GM12875 (cell line): ENCODE data around the gene GAGE2A.
"Not testable (repeated sequence)": the region's sequence is repeated elsewhere in the genome, so short reads cannot be mapped to it uniquely, and the experiment has no call there.

Experiments
- H3K4me3 ChIP-seq: one replicate; pipeline ENCODE4 v1.5.1; 2011; ENCODE audit warnings: low read depth, low read length, control low read depth
- CTCF ChIP-seq: IDR thresholded peaks from 2 replicates; pipeline ENCODE4 v1.5.1; 2011; ENCODE audit warnings: low read depth, mild to moderate bottlenecking, control low read depth, inconsistent platforms, low read length, moderate library complexity, borderline replicate concordance; ENCODE audit not compliant: insufficient read depth

The GAGE2A gene, protein sequence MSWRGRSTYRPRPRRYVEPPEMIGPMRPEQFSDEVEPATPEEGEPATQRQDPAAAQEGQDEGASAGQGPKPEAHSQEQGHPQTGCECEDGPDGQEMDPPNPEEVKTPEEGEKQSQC

DNA sequence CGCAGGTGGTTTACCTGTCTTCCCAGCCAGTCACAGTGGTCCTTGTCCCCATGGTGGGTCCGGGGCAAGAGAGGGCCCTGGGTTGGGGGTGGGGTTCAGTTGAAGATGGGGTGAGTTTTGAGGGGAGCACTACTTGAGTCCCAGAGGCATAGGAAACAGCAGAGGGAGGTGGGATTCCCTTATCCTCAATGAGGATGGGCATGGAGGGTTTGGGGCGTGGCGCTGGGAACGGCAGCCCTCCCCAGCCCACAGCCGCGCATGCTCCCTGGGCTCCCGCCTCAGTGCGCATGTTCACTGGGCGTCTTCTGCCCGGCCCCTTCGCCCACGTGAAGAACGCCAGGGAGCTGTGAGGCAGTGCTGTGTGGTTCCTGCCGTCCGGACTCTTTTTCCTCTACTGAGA is at the start of gene GAGE2A:
GAGE2A (plus strand) TSS at position 301 of the 400 bp plus-strand sequence. CDS start 1,155 bp downstream, outside the sequence.
- not testable (repeated sequence) for H3K4me3 ChIP-seq

DNA sequence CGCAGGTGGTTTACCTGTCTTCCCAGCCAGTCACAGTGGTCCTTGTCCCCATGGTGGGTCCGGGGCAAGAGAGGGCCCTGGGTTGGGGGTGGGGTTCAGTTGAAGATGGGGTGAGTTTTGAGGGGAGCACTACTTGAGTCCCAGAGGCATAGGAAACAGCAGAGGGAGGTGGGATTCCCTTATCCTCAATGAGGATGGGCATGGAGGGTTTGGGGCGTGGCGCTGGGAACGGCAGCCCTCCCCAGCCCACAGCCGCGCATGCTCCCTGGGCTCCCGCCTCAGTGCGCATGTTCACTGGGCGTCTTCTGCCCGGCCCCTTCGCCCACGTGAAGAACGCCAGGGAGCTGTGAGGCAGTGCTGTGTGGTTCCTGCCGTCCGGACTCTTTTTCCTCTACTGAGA is 47.9 kb upstream of the GAGE2A start, which contains the start of gene GAGE12D:
GAGE12D (plus strand) TSS at position 301 of the 400 bp plus-strand sequence. CDS start 1,155 bp downstream, outside the sequence.
- not testable (repeated sequence) for H3K4me3 ChIP-seq

GRCh38 chrX:49550989-49551388 is 38.3 kb upstream of the GAGE2A start, which contains the start of gene GAGE12E:
TSS of gene GAGE12E (plus strand) at chrX:49551289. CDS start at chrX:49552444, 1,155 bp downstream.
- not testable (repeated sequence) for H3K4me3 ChIP-seq

DNA sequence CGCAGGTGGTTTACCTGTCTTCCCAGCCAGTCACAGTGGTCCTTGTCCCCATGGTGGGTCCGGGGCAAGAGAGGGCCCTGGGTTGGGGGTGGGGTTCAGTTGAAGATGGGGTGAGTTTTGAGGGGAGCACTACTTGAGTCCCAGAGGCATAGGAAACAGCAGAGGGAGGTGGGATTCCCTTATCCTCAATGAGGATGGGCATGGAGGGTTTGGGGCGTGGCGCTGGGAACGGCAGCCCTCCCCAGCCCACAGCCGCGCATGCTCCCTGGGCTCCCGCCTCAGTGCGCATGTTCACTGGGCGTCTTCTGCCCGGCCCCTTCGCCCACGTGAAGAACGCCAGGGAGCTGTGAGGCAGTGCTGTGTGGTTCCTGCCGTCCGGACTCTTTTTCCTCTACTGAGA is 28.8 kb upstream of the GAGE2A start, which contains the start of gene GAGE12F:
GAGE12F (plus strand) TSS at position 301 of the 400 bp plus-strand sequence. CDS start 1,155 bp downstream, outside the sequence.
- H3K4me3 ChIP-seq: not testable (repeated sequence)

- H3K4me3 ChIP-seq: not testable (repeated sequence)
Observed at GRCh38 chrX:49568728-49569127, 20.6 kb upstream of the GAGE2A start.

- not testable (repeated sequence) for H3K4me3 ChIP-seq
Observed at GRCh38 chrX:49569152-49569551, 20.1 kb upstream of the GAGE2A start.

DNA sequence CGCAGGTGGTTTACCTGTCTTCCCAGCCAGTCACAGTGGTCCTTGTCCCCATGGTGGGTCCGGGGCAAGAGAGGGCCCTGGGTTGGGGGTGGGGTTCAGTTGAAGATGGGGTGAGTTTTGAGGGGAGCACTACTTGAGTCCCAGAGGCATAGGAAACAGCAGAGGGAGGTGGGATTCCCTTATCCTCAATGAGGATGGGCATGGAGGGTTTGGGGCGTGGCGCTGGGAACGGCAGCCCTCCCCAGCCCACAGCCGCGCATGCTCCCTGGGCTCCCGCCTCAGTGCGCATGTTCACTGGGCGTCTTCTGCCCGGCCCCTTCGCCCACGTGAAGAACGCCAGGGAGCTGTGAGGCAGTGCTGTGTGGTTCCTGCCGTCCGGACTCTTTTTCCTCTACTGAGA is 19.2 kb upstream of the GAGE2A start, which contains the start of gene GAGE12G:
GAGE12G (plus strand) TSS at position 301 of the 400 bp plus-strand sequence. CDS start 1,155 bp downstream, outside the sequence.
- not testable (repeated sequence) for H3K4me3 ChIP-seq

DNA sequence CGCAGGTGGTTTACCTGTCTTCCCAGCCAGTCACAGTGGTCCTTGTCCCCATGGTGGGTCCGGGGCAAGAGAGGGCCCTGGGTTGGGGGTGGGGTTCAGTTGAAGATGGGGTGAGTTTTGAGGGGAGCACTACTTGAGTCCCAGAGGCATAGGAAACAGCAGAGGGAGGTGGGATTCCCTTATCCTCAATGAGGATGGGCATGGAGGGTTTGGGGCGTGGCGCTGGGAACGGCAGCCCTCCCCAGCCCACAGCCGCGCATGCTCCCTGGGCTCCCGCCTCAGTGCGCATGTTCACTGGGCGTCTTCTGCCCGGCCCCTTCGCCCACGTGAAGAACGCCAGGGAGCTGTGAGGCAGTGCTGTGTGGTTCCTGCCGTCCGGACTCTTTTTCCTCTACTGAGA is 9.6 kb upstream of the GAGE2A start, which contains the start of gene GAGE12H:
GAGE12H (plus strand) TSS at position 301 of the 400 bp plus-strand sequence. CDS start 1,155 bp downstream, outside the sequence.
- not testable (repeated sequence) for H3K4me3 ChIP-seq

GRCh38 chrX:49589769-49590478 is 628 bp downstream of the GAGE2A start:
- H3K4me3 ChIP-seq: not testable (repeated sequence)

- not testable (repeated sequence) for H3K4me3 ChIP-seq
Observed at GRCh38 chrX:49590488-49590887, 1.2 kb downstream of the GAGE2A start.

- H3K4me3 ChIP-seq: not testable (repeated sequence)
Observed at GRCh38 chrX:49598720-49599119, 9.4 kb downstream of the GAGE2A start, which contains the start of gene GAGE1. TSS of gene GAGE1 (plus strand) at chrX:49599020. CDS start at chrX:49600175, 1,155 bp downstream.

DNA sequence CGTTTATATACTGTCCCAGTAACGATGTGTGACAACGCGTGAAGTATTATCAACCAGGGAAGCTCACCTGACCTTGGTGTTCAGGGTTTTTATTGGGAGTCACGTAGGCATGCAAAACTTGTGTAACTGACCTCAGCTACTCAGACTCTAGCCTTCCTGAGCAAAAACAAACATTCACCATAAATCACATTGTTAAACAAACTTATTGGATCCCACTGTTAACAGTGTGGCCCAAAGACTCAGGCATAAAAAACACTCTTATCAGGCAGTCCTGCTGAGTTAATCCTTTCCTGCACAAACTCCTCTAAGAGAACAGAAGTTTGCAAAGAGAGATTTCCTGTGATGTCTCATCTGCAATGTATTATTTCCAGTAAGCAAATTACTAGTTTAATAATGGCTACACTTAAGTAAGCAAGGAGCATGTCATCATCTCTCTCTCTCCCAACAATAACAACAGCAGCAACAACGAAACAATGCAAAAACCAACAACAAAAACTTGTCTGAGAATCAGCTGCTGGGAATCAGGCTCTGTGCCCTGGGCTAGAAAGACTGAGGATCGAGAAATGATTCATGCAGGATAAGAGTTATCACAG is 21.5 kb downstream of the GAGE2A start:
- no peak overlapping the region for H3K4me3 ChIP-seq
- TF ChIP-seq CTCF: no peak

DNA sequence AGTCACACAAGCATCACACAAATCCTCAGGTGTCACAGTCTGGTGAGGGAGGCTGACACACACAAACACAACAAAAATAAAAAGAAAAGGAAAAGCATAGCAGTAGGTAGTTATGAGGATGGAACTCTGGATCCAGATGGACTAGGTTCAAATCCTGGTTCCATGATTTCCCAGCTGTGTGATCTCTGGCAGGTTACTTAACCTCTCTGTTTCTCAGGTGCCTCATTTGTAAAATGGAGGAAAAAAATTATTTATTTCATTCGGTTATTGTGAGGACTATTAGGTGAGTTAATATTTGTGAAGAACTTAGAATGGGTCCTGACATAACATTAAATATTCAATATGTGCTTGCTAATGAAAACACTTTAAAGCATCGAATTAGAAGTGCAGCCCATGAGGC is 29.3 kb downstream of the GAGE2A start:
- no peak for TF ChIP-seq CTCF
- H3K4me3 ChIP-seq: no peak overlapping the region
